H1 (cell line): Measurements from ENCODE around the gene AFAP1L2. TPM values are rescaled to one million over a fixed set of nuclear protein-coding genes. Genes with fewer than 3 reads are reported as not detected.

Source experiments
- ATF3 ChIP-seq: IDR thresholded peaks from 2 replicates; pipeline ENCODE4 v1.6.1; 2011; ENCODE audit warnings: low read depth, mild to moderate bottlenecking, low read length; ENCODE audit not compliant: insufficient read depth
- EGR1 ChIP-seq: IDR thresholded peaks from 2 replicates; pipeline ENCODE4 v1.6.1; 2011; ENCODE audit warnings: low read depth, low read length, borderline replicate concordance
- TCF12 ChIP-seq: IDR thresholded peaks from 2 replicates; pipeline ENCODE4 v1.6.1; 2011; ENCODE audit warnings: low read depth, mild to moderate bottlenecking, low read length
- polyA plus RNA-seq, 7 experiments: library from polyadenylated mRNA; depleted of rRNA in 3 of 7; stranded (reverse) in 5 of 7; unstranded in 2 of 7; fragments of >200 nt in 5 of 7; fragments of 200-250 nt in 2 of 7; gene quantifications; 1 replicate in 5 of 7; 2 replicates in 1 of 7; 4 replicates in 1 of 7; pipeline versions ENCODE4 v1.2.1 to v1.2.3, GENCODE V29; 2011 to 2013; ENCODE audit warnings: missing spikeins in 2 of 7, mixed read lengths in 2 of 7
- total RNA-seq: library from RNA; stranded (reverse); fragmentation: NEBNext Ultra II Directional; extraction: Animal tissue kit (Norgen Biotek cat#: 25700); gene quantifications from 2 replicates; pipeline ENCODE4 v1.2.1, GENCODE V29; 2021

AFAP1L2 gene
- total and polyA plus RNA-seq, 2 of the 8 experiments (the other 6 are each of a cell fraction or from before 2014, with no cell fraction given), result 3.9 to 6.4 TPM

- TF ChIP-seq ATF3, result no peak
- TF ChIP-seq EGR1, result no peak
- no peak for TF ChIP-seq TCF12
- TF ChIP-seq, all 59 proteins: peak for 0
These were observed 8.8 kb downstream of the AFAP1L2 start (continued) for GRCh38 chr10:114395366-114396022.
